Measurements from ENCODE around the gene KRTAP5-6.

The KRTAP5-6 gene, protein sequence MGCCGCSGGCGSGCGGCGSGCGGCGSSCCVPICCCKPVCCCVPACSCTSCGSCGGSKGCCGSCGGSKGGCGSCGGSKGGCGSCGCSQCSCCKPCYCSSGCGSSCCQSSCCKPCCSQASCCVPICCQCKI

GRCh38 chr11:1696608-1697570 lies at the start of gene KRTAP5-6:
TSS of gene KRTAP5-6 (plus strand) at chr11:1697195. CDS start at chr11:1697246, 51 bp downstream.
- no peak within 1 kb of the TSS for H3K27ac ChIP-seq
- TF ChIP-seq ZFX (IDR thresholded peaks at IDR 0.05; ENCODE audit: borderline replicate concordance) (no peak), CTCF (IDR thresholded peaks at IDR 0.05) (no peak)

GRCh38 chr11:1647901-1648652 lies 48.9 kb upstream of the KRTAP5-6 start:
- TF ChIP-seq ZFX (IDR thresholded peaks at IDR 0.05; ENCODE audit: borderline replicate concordance) (no peak), CTCF (IDR thresholded peaks at IDR 0.05) (no peak)

DNA sequence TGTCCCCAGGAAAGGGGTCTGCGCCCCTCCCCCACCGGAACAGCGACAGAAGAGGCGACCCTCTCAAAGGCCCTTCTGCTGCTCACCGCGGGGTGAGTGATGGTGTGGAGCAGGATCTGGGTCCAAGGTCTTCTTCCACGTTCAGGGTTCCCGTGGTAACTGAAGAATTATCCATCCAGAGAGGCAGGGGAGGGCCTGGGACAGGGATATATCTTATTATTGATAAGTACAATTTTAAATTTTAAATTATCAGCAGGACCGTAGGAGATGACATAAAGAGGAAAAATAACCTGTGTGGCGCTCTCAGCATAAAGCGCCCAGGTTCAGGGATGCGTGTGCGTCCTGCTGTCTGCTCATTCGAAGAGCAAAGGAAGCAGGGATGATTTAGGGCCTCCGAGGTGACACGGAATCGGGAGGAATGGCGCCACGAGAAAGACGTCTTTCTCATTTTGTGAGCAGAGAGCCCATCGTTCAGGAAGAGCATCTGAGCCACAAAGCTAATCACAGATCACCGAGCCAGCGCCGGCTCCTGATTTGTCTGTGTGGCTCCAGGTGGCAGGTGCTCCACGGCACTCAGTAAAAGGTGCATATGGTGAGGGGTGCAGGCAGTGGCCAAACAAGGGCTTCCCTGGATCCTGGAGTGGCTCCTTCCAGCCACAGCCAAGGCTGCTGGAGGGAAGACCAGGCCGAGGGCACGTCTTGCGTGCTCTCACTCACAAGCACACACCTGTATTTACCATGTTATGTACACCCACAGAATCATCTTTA lies 48.2 kb upstream of the KRTAP5-6 start:
- H3K27ac ChIP-seq: no peak overlapping the region
- no peak for TF ChIP-seq CTCF (IDR thresholded peaks at IDR 0.05)

More at GRCh38 chr11:1647901-1648652, 48.9 kb upstream of the KRTAP5-6 start:
- no peak overlapping the region for H3K27ac ChIP-seq

- H3K27ac ChIP-seq: no peak overlapping the region
- TF ChIP-seq CTCF (IDR thresholded peaks at IDR 0.05): no peak
- no peak for TF ChIP-seq ZFX (IDR thresholded peaks at IDR 0.05; ENCODE audit: borderline replicate concordance)
Observed at GRCh38 chr11:1650034-1650917, 46.7 kb upstream of the KRTAP5-6 start.

DNA sequence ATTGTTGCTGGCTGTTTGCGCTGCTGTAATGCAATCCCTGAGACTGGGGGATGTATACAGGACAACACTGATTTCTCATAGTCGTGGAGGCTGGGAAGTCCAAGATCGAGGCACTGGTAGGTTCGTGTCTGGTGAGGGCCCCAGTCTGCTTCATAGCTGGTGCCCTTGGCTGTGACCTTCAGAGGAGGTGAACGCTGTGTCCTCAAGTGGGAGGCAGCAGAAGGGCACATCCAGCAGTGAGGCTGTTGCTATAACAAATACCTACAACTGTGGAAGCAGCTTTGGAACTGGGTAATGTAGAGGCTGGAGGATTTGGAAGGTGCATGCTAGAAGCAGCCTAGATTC lies 46.1 kb upstream of the KRTAP5-6 start:
- no peak for TF ChIP-seq ZFX (IDR thresholded peaks at IDR 0.05; ENCODE audit: borderline replicate concordance)
- TF ChIP-seq CTCF (IDR thresholded peaks at IDR 0.05): no peak

GRCh38 chr11:1651411-1651980 lies 45.5 kb upstream of the KRTAP5-6 start:
- TF ChIP-seq CTCF (IDR thresholded peaks at IDR 0.05): no peak
- TF ChIP-seq ZFX (IDR thresholded peaks at IDR 0.05; ENCODE audit: borderline replicate concordance): no peak
- H3K27ac ChIP-seq: no peak overlapping the region

More for the DNA sequence above, 46.1 kb upstream of the KRTAP5-6 start:
- no peak overlapping the region for H3K27ac ChIP-seq

Data from 22Rv1 (cell line).